ENCODE measurements around the gene LYRM7.
"Not testable (repeated sequence)": the region's sequence is repeated elsewhere in the genome, so short reads cannot be mapped to it uniquely, and the experiment has no call there.

The LYRM7 gene

GRCh38 chr5:131250751-131251475 is 80.2 kb downstream of the LYRM7 start:
- Histone ChIP-seq H3K27me3 (replicated peaks; ENCODE audit: control insufficient read depth, insufficient read depth, low read length, poor library complexity, severe bottlenecking) (no peaks in the 10 kb centered on the region), H3K4me3 (ENCODE audit: insufficient read depth, low read depth, low read length, poor library complexity, severe bottlenecking) (peak overlapping the region; percentile 11), H3K4me1 (ENCODE audit: control insufficient read depth, insufficient read depth, low read length, poor library complexity, severe bottlenecking) (peaks cover 16% of the 10 kb centered on the region), H3K36me3 (ENCODE audit: control insufficient read depth, insufficient read depth, low read length) (no peaks in the 10 kb centered on the region), H3K27ac (ENCODE audit: insufficient read depth, low read length, poor library complexity, severe bottlenecking) (peak overlapping the region; percentile 92), H3K9me3 (ENCODE audit: control insufficient read depth, low read length) (no peaks in the 10 kb centered on the region)
- no peak for DNase-seq

- DNase-seq: peak; percentile 77 to 81 (median 80)
- H3K4me3 ChIP-seq (ENCODE audit: insufficient read depth, low read depth, low read length, poor library complexity, severe bottlenecking): peak overlapping the region; percentile 75
- H3K36me3 ChIP-seq (ENCODE audit: control insufficient read depth, insufficient read depth, low read length): no peaks in the 10 kb centered on the region
- H3K27me3 ChIP-seq (replicated peaks; ENCODE audit: control insufficient read depth, insufficient read depth, low read length, poor library complexity, severe bottlenecking): no peaks in the 10 kb centered on the region
- peak overlapping the region; percentile 92 for H3K27ac ChIP-seq (ENCODE audit: insufficient read depth, low read length, poor library complexity, severe bottlenecking)
- H3K9me3 ChIP-seq (ENCODE audit: control insufficient read depth, low read length): no peaks in the 10 kb centered on the region
- peaks cover 26% of the 10 kb centered on the region for H3K4me1 ChIP-seq (ENCODE audit: control insufficient read depth, insufficient read depth, low read length, poor library complexity, severe bottlenecking)
Observed at GRCh38 chr5:131252824-131253171, 82.1 kb downstream of the LYRM7 start.

GRCh38 chr5:131254025-131254424 is 83.3 kb downstream of the LYRM7 start:
- not testable (repeated sequence) for H3K36me3 ChIP-seq (ENCODE audit: control insufficient read depth, insufficient read depth, low read length); DNase-seq; H3K9me3 ChIP-seq (ENCODE audit: control insufficient read depth, low read length); H3K27me3 ChIP-seq (replicated peaks; ENCODE audit: control insufficient read depth, insufficient read depth, low read length, poor library complexity, severe bottlenecking)
- Histone ChIP-seq H3K27ac (ENCODE audit: insufficient read depth, low read length, poor library complexity, severe bottlenecking) (peak overlapping the region; percentile 92), H3K4me1 (ENCODE audit: control insufficient read depth, insufficient read depth, low read length, poor library complexity, severe bottlenecking) (peaks cover 26% of the 10 kb centered on the region), H3K4me3 (ENCODE audit: insufficient read depth, low read depth, low read length, poor library complexity, severe bottlenecking) (peak overlapping the region; percentile 75)

DNA sequence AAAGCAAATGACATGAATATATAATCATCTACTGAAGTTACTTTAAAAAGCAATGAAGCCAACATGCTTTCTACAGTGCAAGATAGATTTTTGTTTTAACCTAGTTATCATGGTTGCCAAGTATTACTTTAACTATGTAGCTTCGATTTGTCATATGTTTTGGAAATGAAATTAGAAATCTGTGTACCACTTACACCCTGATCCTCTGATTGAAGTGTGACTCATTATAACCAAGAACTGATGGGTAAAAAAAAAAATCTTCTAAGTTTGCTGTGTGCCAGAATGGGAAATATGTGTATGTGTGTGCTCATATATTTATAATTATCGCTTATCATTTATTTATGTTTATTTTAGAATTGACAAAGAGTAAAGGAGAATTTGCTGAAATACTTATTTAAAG is 84.0 kb downstream of the LYRM7 start:
- H3K27ac ChIP-seq (ENCODE audit: insufficient read depth, low read length, poor library complexity, severe bottlenecking): peak overlapping the region; percentile 92
- DNase-seq: no peak
- H3K4me1 ChIP-seq (ENCODE audit: control insufficient read depth, insufficient read depth, low read length, poor library complexity, severe bottlenecking): peaks cover 31% of the 10 kb centered on the region
- H3K9me3 ChIP-seq (ENCODE audit: control insufficient read depth, low read length): no peaks in the 10 kb centered on the region
- no peaks in the 10 kb centered on the region for H3K27me3 ChIP-seq (replicated peaks; ENCODE audit: control insufficient read depth, insufficient read depth, low read length, poor library complexity, severe bottlenecking)
- peak overlapping the region; percentile 75 for H3K4me3 ChIP-seq (ENCODE audit: insufficient read depth, low read depth, low read length, poor library complexity, severe bottlenecking)
- peaks cover 6% of the 10 kb centered on the region for H3K36me3 ChIP-seq (ENCODE audit: control insufficient read depth, insufficient read depth, low read length)

Data from effector memory CD4-positive, alpha-beta T cell (primary cell).